IMR-90 (cell line): ENCODE data around the gene ST3GAL3. TPM values are rescaled to one million over a fixed set of nuclear protein-coding genes. Genes with fewer than 3 reads are reported as not detected.

Source experiments
- ATAC-seq: fragments of 200-7000 bp; cut with Tn5 transposase; 2 replicates; pipeline ENCODE4 v1.9.1; 2020; ENCODE audit warnings: low read depth, mild to moderate bottlenecking, moderate library complexity
- BruUV-seq: library from RNA; stranded (reverse); fragments of 400-500 nt; replicated peaks from 2 replicates; lab custom pipeline; 2021; lab: Mats Ljungman, UMichigan
- CTCF ChIA-PET: fragments of 300-600 bp; formaldehyde crosslinking; extraction: SDS; loops from one replicate; lab custom pipeline; 2021; ENCODE audit warnings: antibody characterized with exemption; lab: Yijun Ruan, JAX
- POLR2A ChIA-PET: fragments of 300-600 bp; sonication (Branson Sonifier 250); formaldehyde crosslinking; loops from one replicate; lab custom pipeline; 2022; ENCODE audit warnings: antibody characterized with exemption; ENCODE audit not compliant: unreplicated experiment; lab: Charles Lee
- DNase-seq: peaks from one replicate; pipeline ENCODE4 v3.0.0; 2013
- H2AFZ ChIP-seq: replicated peaks from 2 replicates; pipeline ENCODE3; 2013; ENCODE audit warnings: low read length, mild to moderate bottlenecking; ENCODE audit not compliant: poor library complexity
- H2AK5ac ChIP-seq: 2 replicates; pipeline ENCODE4 v1.6.1; 2013; ENCODE audit warnings: low read depth, low read length, inconsistent platforms
- H2AK9ac ChIP-seq: replicated peaks from 2 replicates; pipeline ENCODE3; 2013; ENCODE audit warnings: mild to moderate bottlenecking, low read depth, low read length, moderate library complexity; ENCODE audit not compliant: poor library complexity
- H2BK120ac ChIP-seq: 2 replicates; pipeline ENCODE4 v1.6.1; 2013; ENCODE audit warnings: low read depth, low read length, inconsistent platforms
- H2BK15ac ChIP-seq: 3 replicates; pipeline ENCODE4 v1.6.1; 2013; ENCODE audit warnings: low read depth, low read length, inconsistent platforms
- H2BK20ac ChIP-seq: 2 replicates; pipeline ENCODE4 v1.6.1; 2013; ENCODE audit warnings: low read depth, mild to moderate bottlenecking, inconsistent platforms, low read length, moderate library complexity
- H2BK5ac ChIP-seq: 2 replicates; pipeline ENCODE4 v1.6.1; 2013; ENCODE audit warnings: mild to moderate bottlenecking, low read depth, low read length, inconsistent platforms; ENCODE audit not compliant: poor library complexity, severe bottlenecking
- H3K14ac ChIP-seq: replicated peaks from 2 replicates; pipeline ENCODE4 v1.6.1; 2013; ENCODE audit warnings: low read depth, low read length, inconsistent platforms
- H3K18ac ChIP-seq: 2 replicates; pipeline ENCODE4 v1.6.1; 2013; ENCODE audit warnings: low read depth, low read length, control low read depth
- H3K23ac ChIP-seq: 2 replicates; pipeline ENCODE4 v1.6.1; 2013; ENCODE audit warnings: low read depth, low read length, inconsistent platforms
- H3K27ac ChIP-seq: 2 replicates; pipeline ENCODE4 v1.5.1; 2013; ENCODE audit warnings: mild to moderate bottlenecking, control low read depth, low read length; ENCODE audit not compliant: insufficient read depth
- H3K27me3 ChIP-seq: 2 replicates; pipeline ENCODE4 v1.6.1; 2013; ENCODE audit warnings: low read length; ENCODE audit not compliant: control insufficient read depth, insufficient read depth
- H3K36me3 ChIP-seq: 2 replicates; pipeline ENCODE4 v1.6.1; 2013; ENCODE audit warnings: low read length, mixed read lengths; ENCODE audit not compliant: control insufficient read depth, insufficient read depth
- H3K4ac ChIP-seq: 2 replicates; pipeline ENCODE4 v1.6.1; 2013; ENCODE audit warnings: low read depth, low read length, inconsistent platforms
- H3K4me1 ChIP-seq: 2 replicates; pipeline ENCODE4 v1.6.1; 2013; ENCODE audit warnings: low read length, mixed read lengths; ENCODE audit not compliant: control insufficient read depth, insufficient read depth
- H3K4me2 ChIP-seq: 2 replicates; pipeline ENCODE4 v1.6.1; 2013; ENCODE audit warnings: low read depth, mild to moderate bottlenecking, control low read depth, low read length, moderate library complexity
- H3K4me3 ChIP-seq: 2 replicates; pipeline ENCODE4 v1.5.1; 2013; ENCODE audit warnings: low read depth, mild to moderate bottlenecking, control low read depth, low read length, moderate library complexity; ENCODE audit not compliant: insufficient read depth
- H3K56ac ChIP-seq: 2 replicates; pipeline ENCODE4 v1.6.1; 2013; ENCODE audit warnings: low read length, inconsistent platforms; ENCODE audit not compliant: insufficient read depth; ENCODE audit errors: extremely low read depth
- H3K79me1 ChIP-seq, 2 experiments: 2 replicates each; pipeline ENCODE4 v1.6.1; 2013; ENCODE audit warnings: low read length in 2 of 2, inconsistent platforms in 1 of 2, low read depth in 1 of 2
- H3K9ac ChIP-seq: 2 replicates; pipeline ENCODE4 v1.6.1; 2013; ENCODE audit warnings: low read depth, low read length, control low read depth
- H3K9me1 ChIP-seq: 2 replicates; pipeline ENCODE4 v1.6.1; 2013; ENCODE audit warnings: low read length, inconsistent platforms; ENCODE audit not compliant: insufficient read depth
- H3K9me3 ChIP-seq: 2 replicates; pipeline ENCODE4 v1.6.1; 2013; ENCODE audit warnings: low read length; ENCODE audit not compliant: control insufficient read depth, insufficient read depth
- H4K20me1 ChIP-seq: 2 replicates; pipeline ENCODE4 v1.6.1; 2013; ENCODE audit warnings: low read length, inconsistent platforms; ENCODE audit not compliant: insufficient read depth
- H4K5ac ChIP-seq: 2 replicates; pipeline ENCODE4 v1.6.1; 2013; ENCODE audit warnings: mild to moderate bottlenecking, low read depth, low read length, control low read depth
- H4K8ac ChIP-seq, 2 experiments: 2 replicates each; pipeline ENCODE4 v1.6.1; 2013; ENCODE audit warnings: low read depth in 2 of 2, low read length in 2 of 2, control low read depth in 1 of 2, inconsistent platforms in 1 of 2
- H4K91ac ChIP-seq: 2 replicates; pipeline ENCODE4 v1.6.1; 2013; ENCODE audit warnings: low read depth, low read length, inconsistent platforms; ENCODE audit not compliant: insufficient read depth
- CEBPB ChIP-seq: IDR thresholded peaks from 2 replicates; pipeline ENCODE4 v1.6.1; 2012; ENCODE audit warnings: low read depth, low read length, improper control_type of control experiment
- CHD1 ChIP-seq: IDR thresholded peaks from 2 replicates; pipeline ENCODE4 v1.6.1; 2012; ENCODE audit warnings: low read depth, low read length, improper control_type of control experiment
- ELK1 ChIP-seq: fragments of 150-350 bp; IDR thresholded peaks from 2 replicates; pipeline ENCODE4 v1.6.1; 2016; ENCODE audit warnings: low read depth, mild to moderate bottlenecking, low read length, moderate library complexity, borderline replicate concordance
- FOS ChIP-seq: fragments of 150-350 bp; IDR thresholded peaks from 2 replicates; pipeline ENCODE4 v1.6.1; 2016; ENCODE audit warnings: low read depth, low read length
- MAZ ChIP-seq: IDR thresholded peaks from 2 replicates; pipeline ENCODE4 v1.6.1; 2012; ENCODE audit warnings: low read depth, mild to moderate bottlenecking, low read length, improper control_type of control experiment, moderate library complexity, borderline replicate concordance
- MXI1 ChIP-seq: IDR thresholded peaks from 2 replicates; pipeline ENCODE4 v1.6.1; 2012; ENCODE audit warnings: low read depth, mild to moderate bottlenecking, low read length, moderate library complexity, borderline replicate concordance
- NFE2L2 ChIP-seq: fragments of 150-350 bp; IDR thresholded peaks from 2 replicates; pipeline ENCODE4 v1.6.1; 2016; ENCODE audit warnings: low read depth, mild to moderate bottlenecking, low read length
- POLR2A ChIP-seq: IDR thresholded peaks from 2 replicates; pipeline ENCODE4 v1.6.1; 2012; ENCODE audit warnings: mild to moderate bottlenecking, low read depth, low read length
- RAD21 ChIP-seq: IDR thresholded peaks from 2 replicates; pipeline ENCODE4 v1.6.1; 2012; ENCODE audit warnings: low read length, improper control_type of control experiment
- RCOR1 ChIP-seq: IDR thresholded peaks from 2 replicates; pipeline ENCODE4 v1.6.1; 2012; ENCODE audit warnings: mild to moderate bottlenecking, low read length, improper control_type of control experiment; ENCODE audit not compliant: insufficient replicate concordance
- RFX5 ChIP-seq: IDR thresholded peaks from 2 replicates; pipeline ENCODE4 v1.8.0; 2012; ENCODE audit warnings: low read depth, mild to moderate bottlenecking, low read length, moderate library complexity
- USF2 ChIP-seq: fragments of 150-350 bp; IDR thresholded peaks from 2 replicates; pipeline ENCODE4 v1.6.1; 2017; ENCODE audit warnings: mild to moderate bottlenecking, antibody characterized with exemption, low read length, low read depth
- WGBS, 2 experiments: methylation state at CpG; one replicate each; pipeline versions ENCODE4 v1.1.5 to v1.1.7; 2013; ENCODE audit warnings: missing lambda C conversion rate in 2 of 2; ENCODE audit not compliant: insufficient read length in 1 of 2; ENCODE audit errors: extremely low coverage in 2 of 2; 5-methylcytosine and 5-hydroxymethylcytosine counted together
- dilution Hi-C: fragments of 300-500 bp; cut with HindIII; formaldehyde crosslinking; loops from one replicate; pipeline ENCODE4 v1.14.3; 2018; ENCODE audit warnings: low sequenced_read_pairs; ENCODE audit not compliant: unreplicated experiment
- in situ Hi-C: fragments of 300-500 bp; cut with MboI; formaldehyde crosslinking; loops from 3 replicates; pipeline ENCODE4 v1.14.3; 2019; ENCODE audit warnings: low sequenced_read_pairs, inconsistent platforms, mixed read lengths
- intact Hi-C: fragments of 100-400 bp; cut with micrococcal nuclease; formaldehyde crosslinking; loops from 2 replicates; pipeline ENCODE4 v1.10.0; 2022
- polyA plus RNA-seq, 3 experiments: library from polyadenylated mRNA; depleted of rRNA; stranded (reverse); fragments of >200 nt; gene quantifications; 2 replicates each; pipeline ENCODE4 v1.2.3, GENCODE V29; 2012; ENCODE audit warnings: low replicate concordance in 1 of 3
- total RNA-seq: library from RNA; depleted of rRNA; stranded (reverse); fragments of >200 nt; gene quantifications from 2 replicates; pipeline ENCODE4 v1.2.3, GENCODE V29; 2012
- TF ChIP-seq, protein P1 (sequence below): conservative IDR thresholded peaks from 2 replicates; pipeline ENCODE4 v1.5.1; 2012; ENCODE audit warnings: mild to moderate bottlenecking, low read depth, low read length, improper control_type of control experiment

The ST3GAL3 gene
- total and polyA plus RNA-seq, 2 of the 4 experiments (the other 2 are of a cell fraction) = 12.0 to 14.8 TPM

DNA sequence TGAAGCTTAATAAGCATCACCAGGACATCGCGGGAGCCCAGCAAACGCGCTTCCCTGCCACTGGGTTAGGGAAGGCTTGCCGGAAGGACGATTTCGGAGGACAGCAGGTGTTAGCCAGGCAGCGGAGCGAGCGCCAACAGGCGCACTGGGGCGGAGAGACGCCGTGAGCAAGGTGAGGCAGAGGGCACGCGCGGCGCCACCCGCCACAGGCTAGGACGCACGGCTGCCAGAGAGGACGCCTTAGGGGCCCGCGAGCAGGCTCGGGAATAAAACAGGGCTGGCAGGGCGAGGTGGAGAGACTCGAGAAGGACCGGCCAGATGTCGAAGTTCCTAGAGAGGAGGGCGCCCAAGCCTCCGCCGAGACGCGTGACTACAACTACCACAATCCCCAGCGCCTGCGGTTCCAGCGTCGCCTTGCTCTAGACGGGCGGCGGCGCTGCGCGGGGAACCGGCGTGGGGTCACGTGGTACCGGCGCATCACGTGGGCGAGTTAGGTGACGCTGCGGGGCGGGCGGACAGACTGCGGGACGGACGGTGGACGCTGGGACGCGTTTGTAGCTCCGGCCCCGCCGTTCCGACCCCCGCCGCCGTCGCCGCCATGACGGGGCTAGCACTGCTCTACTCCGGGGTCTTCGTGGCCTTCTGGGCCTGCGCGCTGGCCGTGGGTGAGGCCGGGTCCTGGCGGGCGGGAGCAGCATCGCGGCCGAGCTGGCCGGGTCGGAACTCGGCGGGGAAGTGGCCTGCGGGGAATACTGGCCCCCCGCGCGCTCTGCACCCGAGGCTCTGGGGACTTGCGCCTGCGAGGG is 267.3 kb downstream of the ST3GAL3 start, which contains the start of gene ATP6V0B:
Gene ATP6V0B (plus strand): TSS at position 518 of the 806 bp plus-strand sequence. CDS start 81 bp downstream, at position 599.
- Histone ChIP-seq H4K20me1 (peaks cover 25% of the 10 kb centered on the region), H3K27ac (peak within 1 kb of the TSS; percentile 73), H3K9me1 (peaks cover 30% of the 10 kb centered on the region), H4K5ac (peak within 1 kb of the TSS; percentile 24; the same call in 1 of the 2 replicates), H3K18ac (no peak within 1 kb of the TSS; the same call in 1 of the 2 replicates), H2AFZ (peak within 1 kb of the TSS; percentile 99), H3K14ac (peak within 1 kb of the TSS; percentile 58), H3K4ac (peak within 1 kb of the TSS; percentile 74), H2AK5ac (peak within 1 kb of the TSS; percentile 76), H3K56ac (peak within 1 kb of the TSS; percentile 45; the same call in 1 of the 2 replicates), H3K27me3 (no peaks in the 10 kb centered on the region), H3K9ac (peak within 1 kb of the TSS; percentile 71), H4K8ac (peak within 1 kb of the TSS; percentile 22 to 83), H3K9me3 (no peaks in the 10 kb centered on the region), H2BK120ac (no peak within 1 kb of the TSS), H2BK20ac (no peak within 1 kb of the TSS), H3K36me3 (peaks cover 25% of the 10 kb centered on the region), H3K4me2 (peak within 1 kb of the TSS; percentile 89), H3K79me1 (peaks cover 38 to 58% of the 10 kb centered on the region in 2 experiments; a peak in 3 of 4 replicates), H3K4me1 (peaks cover 12% of the 10 kb centered on the region), H2AK9ac (peak within 1 kb of the TSS; percentile 94), H2BK5ac (peak within 1 kb of the TSS; percentile 66), H3K23ac (peak within 1 kb of the TSS; percentile 86), H3K4me3 (peak within 1 kb of the TSS; percentile 76), H2BK15ac (no peak within 1 kb of the TSS), H4K91ac (peak within 1 kb of the TSS; percentile 28; the same call in 1 of the 2 replicates)
- dilution Hi-C loops (no loop called here), intact Hi-C loops (no loop called here), in situ Hi-C loops (loop anchor here (25.0 kb wide), 1 partner anchor 437 kb away; the partner anchor contains the start of gene PTPRF)
- ATAC-seq = peak; percentile 73
- ChIA-PET CTCF (no interaction called here), POLR2A (interaction anchor here (0.6 kb wide), 1 partner anchor 19 kb away, joined by 9 read pairs; no protein-coding TSS in a partner anchor)
- no TSS peak for BruUV-seq
- 2% methylated on average over 50 of the region's 93 CpGs; no CpG with 5 or more reads in 1 of the 2 experiments for WGBS, 2 experiments
- peak; percentile 89 for DNase-seq
- TF ChIP-seq FOS = peak; percentile 96
- no peak for TF ChIP-seq RAD21
- TF ChIP-seq USF2 = peak; percentile 100
- TF ChIP-seq MXI1 = peak; percentile 65; the same call in 1 of the 2 replicates
- peak; percentile 19; the same call in 1 of the 2 replicates for TF ChIP-seq MAZ
- TF ChIP-seq, protein P1, sequence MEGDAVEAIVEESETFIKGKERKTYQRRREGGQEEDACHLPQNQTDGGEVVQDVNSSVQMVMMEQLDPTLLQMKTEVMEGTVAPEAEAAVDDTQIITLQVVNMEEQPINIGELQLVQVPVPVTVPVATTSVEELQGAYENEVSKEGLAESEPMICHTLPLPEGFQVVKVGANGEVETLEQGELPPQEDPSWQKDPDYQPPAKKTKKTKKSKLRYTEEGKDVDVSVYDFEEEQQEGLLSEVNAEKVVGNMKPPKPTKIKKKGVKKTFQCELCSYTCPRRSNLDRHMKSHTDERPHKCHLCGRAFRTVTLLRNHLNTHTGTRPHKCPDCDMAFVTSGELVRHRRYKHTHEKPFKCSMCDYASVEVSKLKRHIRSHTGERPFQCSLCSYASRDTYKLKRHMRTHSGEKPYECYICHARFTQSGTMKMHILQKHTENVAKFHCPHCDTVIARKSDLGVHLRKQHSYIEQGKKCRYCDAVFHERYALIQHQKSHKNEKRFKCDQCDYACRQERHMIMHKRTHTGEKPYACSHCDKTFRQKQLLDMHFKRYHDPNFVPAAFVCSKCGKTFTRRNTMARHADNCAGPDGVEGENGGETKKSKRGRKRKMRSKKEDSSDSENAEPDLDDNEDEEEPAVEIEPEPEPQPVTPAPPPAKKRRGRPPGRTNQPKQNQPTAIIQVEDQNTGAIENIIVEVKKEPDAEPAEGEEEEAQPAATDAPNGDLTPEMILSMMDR = peak; percentile 23; the same call in 1 of the 2 replicates
- TF ChIP-seq POLR2A = peak; percentile 77
- no peak for TF ChIP-seq CEBPB
- no peak for TF ChIP-seq CHD1
- no peak for TF ChIP-seq RCOR1
- TF ChIP-seq RFX5 = no peak
- no peak for TF ChIP-seq NFE2L2
- TF ChIP-seq ELK1 = no peak
